Measurements from ENCODE around the gene PARP16. TPM values are rescaled to one million over a fixed set of nuclear protein-coding genes. Genes with fewer than 3 reads are reported as not detected.
A peak's percentile ranks its signal among the peaks of the same experiment; 100 is the strongest.

Gene PARP16
- total RNA-seq, 4 donors from 2014 or later, result 2.3 to 14.7 (median 6.5) TPM

DNA sequence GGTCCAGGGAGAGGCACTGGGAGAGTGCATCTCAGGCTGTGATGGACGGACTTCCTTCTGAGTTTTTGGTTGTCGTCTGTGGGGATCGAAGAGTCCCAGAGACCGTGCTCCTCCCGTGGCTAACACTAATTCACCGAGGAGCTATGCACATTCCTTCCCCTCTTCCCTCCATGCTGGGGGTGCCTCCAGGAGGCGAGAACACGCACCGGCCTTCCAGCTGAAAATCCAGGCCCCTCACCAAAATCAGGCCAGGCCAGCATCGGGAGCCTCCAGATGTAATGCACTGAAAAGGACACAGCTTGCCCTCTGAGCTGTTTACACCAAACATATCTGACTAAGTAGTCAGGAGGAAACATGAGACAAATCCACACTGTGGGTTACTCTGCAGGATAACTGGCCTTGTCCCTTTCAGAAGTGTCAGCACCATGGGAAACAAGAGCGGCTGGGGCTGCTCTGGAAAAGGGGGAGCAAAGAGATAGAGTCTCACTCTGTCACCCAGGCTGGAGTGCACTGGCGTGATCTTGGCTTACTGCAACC lies 23.3 kb upstream of the PARP16 start:
- no peak for DNase-seq
- no peak overlapping the region for H3K27ac ChIP-seq
- H3K9me3 ChIP-seq, result no peaks in the 10 kb centered on the region
- intact Hi-C loops (cut with DNase I; ENCODE audit: low total_unique reads), result no loop called here
- no peaks in the 10 kb centered on the region for H3K36me3 ChIP-seq
- no peak overlapping the region for H3K4me3 ChIP-seq
- H3K4me1 ChIP-seq, result no peaks in the 10 kb centered on the region
- TF ChIP-seq POLR2A (IDR thresholded peaks at IDR 0.05), result no peak
- TF ChIP-seq, protein P1, sequence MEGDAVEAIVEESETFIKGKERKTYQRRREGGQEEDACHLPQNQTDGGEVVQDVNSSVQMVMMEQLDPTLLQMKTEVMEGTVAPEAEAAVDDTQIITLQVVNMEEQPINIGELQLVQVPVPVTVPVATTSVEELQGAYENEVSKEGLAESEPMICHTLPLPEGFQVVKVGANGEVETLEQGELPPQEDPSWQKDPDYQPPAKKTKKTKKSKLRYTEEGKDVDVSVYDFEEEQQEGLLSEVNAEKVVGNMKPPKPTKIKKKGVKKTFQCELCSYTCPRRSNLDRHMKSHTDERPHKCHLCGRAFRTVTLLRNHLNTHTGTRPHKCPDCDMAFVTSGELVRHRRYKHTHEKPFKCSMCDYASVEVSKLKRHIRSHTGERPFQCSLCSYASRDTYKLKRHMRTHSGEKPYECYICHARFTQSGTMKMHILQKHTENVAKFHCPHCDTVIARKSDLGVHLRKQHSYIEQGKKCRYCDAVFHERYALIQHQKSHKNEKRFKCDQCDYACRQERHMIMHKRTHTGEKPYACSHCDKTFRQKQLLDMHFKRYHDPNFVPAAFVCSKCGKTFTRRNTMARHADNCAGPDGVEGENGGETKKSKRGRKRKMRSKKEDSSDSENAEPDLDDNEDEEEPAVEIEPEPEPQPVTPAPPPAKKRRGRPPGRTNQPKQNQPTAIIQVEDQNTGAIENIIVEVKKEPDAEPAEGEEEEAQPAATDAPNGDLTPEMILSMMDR (IDR thresholded peaks at IDR 0.05), result no peak
- no peaks in the 10 kb centered on the region for H3K27me3 ChIP-seq

DNA sequence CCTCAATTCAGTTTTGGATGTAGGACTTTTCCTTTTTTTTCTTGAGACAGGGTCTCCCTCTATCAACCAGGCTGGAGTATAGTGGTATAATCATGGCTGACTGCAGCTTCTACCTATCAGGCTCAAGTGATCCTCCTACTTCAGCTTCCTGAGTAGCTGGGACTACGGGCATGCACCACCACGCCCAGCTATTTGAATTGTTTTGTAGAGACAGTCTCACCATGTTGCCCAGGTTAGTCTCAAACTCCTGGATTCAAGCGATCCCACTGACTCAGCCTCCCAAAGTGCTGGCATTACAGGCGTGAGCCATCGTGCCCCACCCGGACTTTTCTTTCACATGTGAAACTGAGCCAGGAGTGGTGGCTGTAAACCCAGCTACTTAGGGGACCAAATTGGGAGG lies 21.3 kb upstream of the PARP16 start:
- TF ChIP-seq, protein P1 (IDR thresholded peaks at IDR 0.05), result no peak
- TF ChIP-seq POLR2A (IDR thresholded peaks at IDR 0.05), result no peak

DNA sequence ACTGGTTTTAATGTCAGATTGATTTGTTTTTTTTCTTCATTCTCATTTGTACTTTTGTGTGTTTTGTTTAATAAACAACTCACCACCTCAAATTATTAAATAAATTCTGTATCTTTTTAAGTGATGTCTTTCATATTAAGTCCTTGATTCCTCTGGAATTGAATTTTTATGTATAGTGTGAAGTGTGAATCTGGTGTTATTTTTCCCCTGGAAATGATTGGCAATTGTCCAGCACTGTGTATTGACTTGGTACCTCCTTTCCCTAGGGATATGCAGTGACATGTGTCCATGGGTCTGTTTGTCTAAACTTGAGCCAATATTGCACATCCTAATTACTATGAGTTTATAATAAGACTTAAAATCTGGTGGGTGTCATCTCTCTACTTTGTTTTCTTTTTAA lies 19.9 kb upstream of the PARP16 start:
- intact Hi-C loops (cut with DNase I; ENCODE audit: low total_unique reads), result no loop called here
- H3K4me1 ChIP-seq, result no peaks in the 10 kb centered on the region
- DNase-seq, result no peak
- TF ChIP-seq, protein P1 (IDR thresholded peaks at IDR 0.05), result no peak
- no peak for TF ChIP-seq POLR2A (IDR thresholded peaks at IDR 0.05)
- H3K36me3 ChIP-seq, result no peaks in the 10 kb centered on the region
- H3K9me3 ChIP-seq, result no peaks in the 10 kb centered on the region
- no peak overlapping the region for H3K27ac ChIP-seq
- H3K27me3 ChIP-seq, result no peaks in the 10 kb centered on the region
- H3K4me3 ChIP-seq, result no peak overlapping the region

More for the DNA sequence above, 21.3 kb upstream of the PARP16 start:
- intact Hi-C loops (cut with DNase I; ENCODE audit: low total_unique reads), result no loop called here
- H3K27me3 ChIP-seq, result no peaks in the 10 kb centered on the region
- H3K9me3 ChIP-seq, result no peaks in the 10 kb centered on the region
- H3K4me3 ChIP-seq, result no peak overlapping the region
- H3K27ac ChIP-seq, result no peak overlapping the region
- DNase-seq, result no peak
- H3K4me1 ChIP-seq, result no peaks in the 10 kb centered on the region
- H3K36me3 ChIP-seq, result no peaks in the 10 kb centered on the region

DNA sequence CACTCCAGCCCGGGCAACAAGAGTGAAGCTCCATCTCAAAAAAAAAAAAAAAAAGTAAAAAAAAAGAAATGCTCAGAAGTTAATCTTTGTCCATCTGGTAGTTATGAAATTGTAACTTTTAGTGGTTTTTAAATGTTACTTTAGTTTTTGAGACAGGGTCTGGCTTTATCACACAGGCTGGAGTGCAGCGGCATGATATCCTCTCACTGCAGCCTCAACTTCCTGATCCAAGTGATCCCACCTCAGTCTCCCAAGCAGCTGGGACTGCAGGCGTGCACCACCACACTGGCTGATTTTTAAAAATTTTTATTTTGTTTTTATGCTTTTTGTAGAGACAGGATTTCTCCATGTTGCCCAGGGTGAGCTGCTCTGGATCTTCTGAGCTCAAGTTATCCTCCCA lies 19.1 kb upstream of the PARP16 start:
- TF ChIP-seq POLR2A (IDR thresholded peaks at IDR 0.05), result no peak
- TF ChIP-seq, protein P1 (IDR thresholded peaks at IDR 0.05), result no peak
- no peaks in the 10 kb centered on the region for H3K4me1 ChIP-seq
- no peaks in the 10 kb centered on the region for H3K9me3 ChIP-seq
- H3K27me3 ChIP-seq, result no peaks in the 10 kb centered on the region
- no peaks in the 10 kb centered on the region for H3K36me3 ChIP-seq
- intact Hi-C loops (cut with DNase I; ENCODE audit: low total_unique reads), result no loop called here
- peak overlapping the region in 1 of 2 donors; percentile 98 for H3K27ac ChIP-seq
- no peak for DNase-seq
- no peak overlapping the region for H3K4me3 ChIP-seq

DNA sequence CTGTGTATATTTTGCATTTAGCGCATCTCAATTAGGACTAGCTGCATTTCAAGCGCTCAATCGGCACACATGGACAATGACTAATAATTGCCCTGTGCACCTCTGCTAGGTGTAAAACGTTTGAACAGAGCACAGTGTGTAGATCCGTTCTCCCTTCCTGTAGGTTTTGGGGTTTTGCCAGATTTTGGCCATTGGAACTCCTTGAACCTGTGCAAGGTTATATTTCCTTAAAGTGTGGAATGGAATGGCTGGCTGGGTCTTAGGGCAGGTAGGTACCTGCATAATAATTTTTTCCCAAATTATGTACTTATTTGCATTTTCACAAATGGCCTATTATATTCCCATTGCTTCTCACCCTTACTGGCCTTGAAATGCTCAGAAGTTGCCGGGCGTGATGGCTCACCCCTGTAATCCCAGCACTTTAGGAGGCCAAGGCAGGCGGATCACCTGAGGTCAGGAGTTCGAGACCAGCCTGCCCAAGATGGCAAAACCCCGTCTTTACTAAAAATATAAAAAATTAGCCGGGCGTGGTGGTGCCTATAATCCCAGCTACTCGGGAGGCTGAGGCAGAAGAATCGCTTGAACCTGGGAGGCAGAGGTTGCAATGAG lies 18.6 kb upstream of the PARP16 start:
- no peak for TF ChIP-seq POLR2A (IDR thresholded peaks at IDR 0.05)
- TF ChIP-seq, protein P1 (IDR thresholded peaks at IDR 0.05), result no peak
- intact Hi-C loops (cut with DNase I; ENCODE audit: low total_unique reads), result no loop called here
- peak overlapping the region in 1 of 2 donors; percentile 8 for H3K4me3 ChIP-seq
- no peaks in the 10 kb centered on the region for H3K36me3 ChIP-seq
- H3K27me3 ChIP-seq, result no peaks in the 10 kb centered on the region
- peak overlapping the region; percentile 89 to 98 for H3K27ac ChIP-seq
- H3K4me1 ChIP-seq, result no peaks in the 10 kb centered on the region
- no peaks in the 10 kb centered on the region for H3K9me3 ChIP-seq
- DNase-seq, result no peak

Data from uterus (tissue), 4 donors.